ENCODE data around the gene GNPTAB.

DNA sequence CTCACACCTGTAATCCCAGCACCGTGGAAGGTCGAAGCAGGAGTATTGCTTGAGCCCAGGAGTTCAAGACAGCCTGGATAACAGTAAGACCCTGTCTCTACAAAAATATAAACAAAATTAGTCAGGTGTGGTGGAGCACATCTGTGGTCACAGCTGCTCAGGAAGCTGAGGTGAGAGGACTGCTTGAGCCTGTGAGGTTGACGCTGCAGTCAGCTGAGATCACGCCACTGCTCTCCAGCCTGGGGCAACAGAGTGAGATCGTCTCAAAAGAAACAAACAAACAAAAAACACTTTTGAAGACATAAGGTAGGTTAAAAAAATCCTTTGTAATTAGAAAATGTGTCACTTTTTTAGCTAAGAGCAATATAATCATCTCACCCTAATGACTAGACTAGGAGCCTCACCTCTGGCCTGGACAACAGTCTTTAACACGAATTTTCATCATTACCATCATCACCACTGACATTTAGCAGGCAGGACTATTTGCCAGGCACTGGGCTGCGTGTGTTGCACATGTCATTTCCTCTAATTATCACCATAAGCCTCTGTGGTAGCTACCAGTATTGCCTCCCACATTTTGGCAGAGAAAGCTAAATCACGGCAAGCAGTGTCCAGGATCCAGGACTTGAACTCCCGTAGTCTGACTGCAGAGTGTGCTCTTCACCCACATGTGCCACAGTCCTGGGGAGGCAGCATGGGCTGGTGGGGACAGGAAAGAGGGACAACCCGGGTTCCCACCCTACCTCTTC lies 86.9 kb downstream of the GNPTAB start:
- TF ChIP-seq SP1 (IDR thresholded peaks at IDR 0.05; ENCODE audit: low read depth, low read length): no peak
- TF ChIP-seq, protein P1, sequence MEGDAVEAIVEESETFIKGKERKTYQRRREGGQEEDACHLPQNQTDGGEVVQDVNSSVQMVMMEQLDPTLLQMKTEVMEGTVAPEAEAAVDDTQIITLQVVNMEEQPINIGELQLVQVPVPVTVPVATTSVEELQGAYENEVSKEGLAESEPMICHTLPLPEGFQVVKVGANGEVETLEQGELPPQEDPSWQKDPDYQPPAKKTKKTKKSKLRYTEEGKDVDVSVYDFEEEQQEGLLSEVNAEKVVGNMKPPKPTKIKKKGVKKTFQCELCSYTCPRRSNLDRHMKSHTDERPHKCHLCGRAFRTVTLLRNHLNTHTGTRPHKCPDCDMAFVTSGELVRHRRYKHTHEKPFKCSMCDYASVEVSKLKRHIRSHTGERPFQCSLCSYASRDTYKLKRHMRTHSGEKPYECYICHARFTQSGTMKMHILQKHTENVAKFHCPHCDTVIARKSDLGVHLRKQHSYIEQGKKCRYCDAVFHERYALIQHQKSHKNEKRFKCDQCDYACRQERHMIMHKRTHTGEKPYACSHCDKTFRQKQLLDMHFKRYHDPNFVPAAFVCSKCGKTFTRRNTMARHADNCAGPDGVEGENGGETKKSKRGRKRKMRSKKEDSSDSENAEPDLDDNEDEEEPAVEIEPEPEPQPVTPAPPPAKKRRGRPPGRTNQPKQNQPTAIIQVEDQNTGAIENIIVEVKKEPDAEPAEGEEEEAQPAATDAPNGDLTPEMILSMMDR (IDR thresholded peaks at IDR 0.05; ENCODE audit: control extremely low read depth in 1 of 3, insufficient read depth in 1 of 3, low read depth in 1 of 3, low read length in 3 of 3): peak in 1 of 3 experiments; percentile 13; a peak in 1 of 4 replicates
- no peak for TF ChIP-seq CEBPB (IDR thresholded peaks at IDR 0.05; ENCODE audit: low read depth, low read length)
- TF ChIP-seq RAD21 (IDR thresholded peaks at IDR 0.05 in 1 of 2, conservative IDR thresholded peaks at IDR 0.05 in 1 of 2; ENCODE audit: low read depth in 2 of 2, low read length in 2 of 2): peak; percentile 28 to 33; a peak in 1 of 4 replicates
- no peak for TF ChIP-seq JUN (IDR thresholded peaks at IDR 0.05; ENCODE audit: low read depth, low read length)
- no peak for TF ChIP-seq GABPA (IDR thresholded peaks at IDR 0.05; ENCODE audit: borderline replicate concordance, insufficient read depth, low read length)
- TF ChIP-seq POLR2A (IDR thresholded peaks at IDR 0.05; ENCODE audit: control extremely low read depth in 1 of 2, low read depth in 2 of 2, low read length in 2 of 2): no peak
- TF ChIP-seq FOSL1 (IDR thresholded peaks at IDR 0.05; ENCODE audit: insufficient read depth, low read depth, low read length): no peak
- TF ChIP-seq EGR1 (IDR thresholded peaks at IDR 0.05; ENCODE audit: borderline replicate concordance, low read depth, low read length): no peak
- no peak for TF ChIP-seq EZH2 (IDR thresholded peaks at IDR 0.05; ENCODE audit: low read depth, low read length, severe bottlenecking)
- TF ChIP-seq, protein P2, sequence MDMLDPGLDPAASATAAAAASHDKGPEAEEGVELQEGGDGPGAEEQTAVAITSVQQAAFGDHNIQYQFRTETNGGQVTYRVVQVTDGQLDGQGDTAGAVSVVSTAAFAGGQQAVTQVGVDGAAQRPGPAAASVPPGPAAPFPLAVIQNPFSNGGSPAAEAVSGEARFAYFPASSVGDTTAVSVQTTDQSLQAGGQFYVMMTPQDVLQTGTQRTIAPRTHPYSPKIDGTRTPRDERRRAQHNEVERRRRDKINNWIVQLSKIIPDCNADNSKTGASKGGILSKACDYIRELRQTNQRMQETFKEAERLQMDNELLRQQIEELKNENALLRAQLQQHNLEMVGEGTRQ (IDR thresholded peaks at IDR 0.05; ENCODE audit: low read length): no peak
- no peak for TF ChIP-seq RBBP5 (IDR thresholded peaks at IDR 0.05; ENCODE audit: borderline replicate concordance, low read depth, low read length)
- no peak for TF ChIP-seq JUND (IDR thresholded peaks at IDR 0.05; ENCODE audit: low read length)
